ENCODE results near the gene ZNF580.

- TF ChIP-seq CTCF (IDR thresholded peaks at IDR 0.05) (no peak), EZH2 (IDR thresholded peaks at IDR 0.05) (no peak)
Measured at GRCh38 chr19:55659822-55660221, 19.0 kb downstream of the ZNF580 start.

Measured in neural progenitor cell (in vitro differentiated cells).